Stimulated activated CD8-positive, alpha-beta memory T cell treated with anti-CD3 and anti-CD28 coated beads, Interleukin-4, amount 100 ng/mL, for 48 hours (primary cell): ENCODE data around the gene HSPB2.
"Not testable (repeated sequence)": the region's sequence is repeated elsewhere in the genome, so short reads cannot be mapped to it uniquely, and the experiment has no call there.

Source experiments
- DNase-seq: peaks from one replicate; pipeline ENCODE4 v3.0.0-alpha.2; 2020

The HSPB2 gene

GRCh38 chr11:111912535-111912934 lies at the start of gene HSPB2:
Gene HSPB2 (plus strand): TSS chr11:111912734. CDS start chr11:111912830, 96 bp downstream.
- no peak for DNase-seq

- DNase-seq, result no peak
Observed at GRCh38 chr11:111870113-111870512, 42.4 kb upstream of the HSPB2 start.

- DNase-seq, result no peak
Observed at GRCh38 chr11:111870522-111870885, 42.0 kb upstream of the HSPB2 start.

- DNase-seq, result peak; percentile 94
Observed at GRCh38 chr11:111870886-111871692, 41.4 kb upstream of the HSPB2 start, which contains the start of gene ALG9. Gene ALG9 (minus strand): TSS chr11:111871581. CDS start chr11:111871482, 99 bp downstream.

GRCh38 chr11:111871693-111872161 lies 40.8 kb upstream of the HSPB2 start:
- no peak for DNase-seq

DNA sequence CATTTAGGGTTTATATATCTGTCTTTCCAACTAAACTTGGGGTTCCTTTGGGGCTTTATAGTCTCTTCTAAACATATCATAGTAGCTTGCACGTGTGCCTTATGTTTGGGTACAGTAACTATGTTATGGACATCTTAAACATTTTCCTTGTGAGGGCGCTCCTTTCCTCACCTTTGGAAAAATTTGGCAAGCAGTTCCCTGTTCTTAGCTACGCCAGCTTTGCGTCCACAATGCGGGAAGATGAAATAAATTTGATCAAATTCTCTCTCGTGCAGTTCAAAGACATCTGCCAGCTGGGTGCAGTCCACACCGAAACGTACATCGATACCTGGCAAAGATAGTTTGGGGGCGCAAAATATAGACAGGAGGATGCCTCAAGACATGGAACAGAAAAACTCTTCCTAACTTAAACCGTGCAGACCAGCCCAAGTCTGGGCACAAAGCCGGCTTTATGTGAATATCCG lies 34.1 kb upstream of the HSPB2 start:
- DNase-seq, result no peak

GRCh38 chr11:111878849-111879636 lies 33.5 kb upstream of the HSPB2 start, which contains the start of the genes CFAP68 and FDXACB1:
Gene CFAP68 (plus strand): TSS chr11:111879541. CDS start chr11:111879561, 20 bp downstream.
Gene FDXACB1 (minus strand): TSS chr11:111879165. CDS start chr11:111879132, 33 bp downstream.
- peak; percentile 95 for DNase-seq

DNA sequence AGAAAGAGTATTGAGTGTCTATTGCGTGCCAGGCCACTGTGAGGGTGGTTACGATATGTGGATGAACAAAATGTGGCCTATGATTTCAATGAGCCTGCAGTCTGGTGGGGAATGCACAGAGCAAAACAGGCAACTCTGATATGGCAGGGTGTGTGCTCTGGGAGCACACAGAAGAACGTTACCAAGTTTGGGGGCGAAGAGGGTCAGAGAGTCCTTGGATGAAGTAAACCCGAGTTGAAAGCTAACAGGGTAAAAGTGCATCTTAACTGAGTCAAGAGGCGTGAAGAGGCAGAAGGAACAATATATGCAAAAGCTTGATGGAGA lies 32.9 kb upstream of the HSPB2 start:
- no peak for DNase-seq

- no peak for DNase-seq
Observed at GRCh38 chr11:111882202-111882601, 30.3 kb upstream of the HSPB2 start.

DNA sequence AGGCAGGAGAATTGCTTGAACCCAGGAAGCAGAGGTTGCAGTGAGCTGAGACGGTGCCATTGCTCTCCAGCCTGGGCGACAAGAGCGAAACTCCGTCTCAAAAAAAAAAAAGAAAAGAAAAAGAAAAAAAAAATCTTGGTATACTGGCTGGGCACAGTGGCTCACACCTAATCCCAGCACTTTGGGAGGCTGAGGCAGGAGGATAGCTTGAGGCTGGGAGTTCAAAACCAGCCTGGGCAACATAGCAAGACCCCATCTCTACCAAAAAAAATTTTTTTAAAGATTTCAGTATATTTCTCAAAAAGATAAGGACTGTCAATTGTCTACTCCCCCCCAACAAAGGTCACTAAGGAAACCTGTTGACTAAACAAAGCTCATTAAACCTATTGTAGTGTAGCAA lies 27.5 kb upstream of the HSPB2 start:
- DNase-seq, result not testable (repeated sequence)

DNA sequence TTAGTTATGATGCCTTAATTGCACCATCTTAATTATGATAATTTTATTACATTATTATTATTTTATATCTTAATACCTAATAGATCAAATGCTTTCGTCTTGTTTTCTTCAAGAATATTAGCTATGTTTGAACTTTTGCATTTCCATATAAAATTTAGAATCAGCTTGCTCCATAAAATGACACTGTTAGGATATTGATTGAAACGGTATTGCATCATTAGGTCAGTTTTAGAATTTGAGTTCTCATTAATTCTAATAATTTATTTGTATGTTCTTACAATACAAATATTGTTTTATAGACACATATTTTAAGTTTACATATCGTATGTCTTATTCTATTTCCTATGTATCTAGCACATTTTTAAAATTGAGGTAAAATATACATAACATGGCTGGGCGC lies 26.5 kb upstream of the HSPB2 start:
- DNase-seq, result no peak

- no peak for DNase-seq
Observed at GRCh38 chr11:111886844-111887243, 25.7 kb upstream of the HSPB2 start.

GRCh38 chr11:111905411-111905810 lies 7.1 kb upstream of the HSPB2 start:
- DNase-seq, result no peak

DNA sequence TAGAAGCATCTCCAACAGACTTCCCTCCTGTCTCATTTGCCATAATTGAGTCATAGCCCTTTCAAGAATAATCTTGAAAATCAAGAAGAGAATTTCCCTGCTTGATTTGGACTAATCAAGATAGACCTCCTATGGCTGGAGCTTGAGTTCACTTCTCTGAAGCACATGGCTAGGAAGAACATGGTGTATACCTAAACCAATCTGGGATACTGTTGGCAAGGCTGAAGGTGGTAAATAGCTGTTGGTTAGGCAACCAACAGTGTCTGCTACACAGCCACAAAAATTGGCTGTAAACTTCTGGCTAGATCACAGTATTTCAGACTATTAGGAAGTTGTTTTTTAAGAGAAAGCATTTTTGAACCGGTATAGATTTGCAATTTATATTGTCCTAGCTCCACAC lies 5.9 kb upstream of the HSPB2 start:
- DNase-seq, result no peak

DNA sequence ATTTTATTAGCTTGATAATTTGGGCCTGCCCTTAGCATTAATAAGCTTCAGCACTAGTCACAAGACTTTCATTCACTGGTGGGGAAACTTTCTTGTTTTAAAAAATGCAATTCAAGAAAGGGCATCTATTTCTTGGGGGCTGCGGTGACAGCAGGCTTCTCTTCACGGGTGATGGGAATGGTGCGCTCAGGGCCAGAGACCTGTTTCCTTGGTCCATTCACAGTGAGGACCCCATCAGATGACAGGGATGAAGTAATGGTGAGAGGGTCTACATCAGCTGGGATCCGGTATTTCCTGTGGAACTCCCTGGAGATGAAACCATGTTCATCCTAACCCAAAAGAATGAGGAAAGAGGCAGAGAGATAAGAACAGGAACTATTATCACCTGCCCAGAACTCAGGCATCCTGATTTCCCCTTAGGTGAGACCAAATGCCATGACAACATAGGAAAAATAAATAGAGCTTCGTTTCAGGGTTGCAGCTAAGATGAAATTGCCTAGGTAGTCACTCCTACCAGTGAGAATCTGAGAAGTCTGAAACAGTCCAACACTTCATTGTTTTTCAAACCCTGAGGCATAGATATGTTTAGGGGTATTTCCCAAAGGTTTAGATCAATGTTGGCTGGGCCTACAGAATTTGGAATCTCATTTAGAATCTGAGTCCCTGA lies 3.8 kb upstream of the HSPB2 start:
- DNase-seq, result no peak

DNA sequence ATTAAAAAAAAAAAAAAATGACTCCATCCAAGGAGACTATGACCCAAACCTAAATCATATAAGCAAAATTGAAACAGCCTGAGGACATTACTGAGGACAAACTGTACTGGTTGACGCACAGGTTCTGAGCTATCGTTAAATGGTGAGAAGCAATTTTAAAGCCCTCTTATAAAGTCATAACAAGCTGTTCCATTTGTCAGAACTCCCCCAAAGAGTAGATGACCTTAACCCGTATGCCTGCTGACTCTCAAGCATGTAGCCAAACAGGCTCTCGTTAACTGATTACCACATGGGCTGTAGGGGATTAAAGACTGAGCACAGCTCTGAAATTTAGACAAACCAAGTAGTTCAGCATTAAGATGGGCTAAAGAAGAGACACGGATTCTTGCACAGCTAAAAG lies 3.2 kb upstream of the HSPB2 start:
- no peak for DNase-seq

DNA sequence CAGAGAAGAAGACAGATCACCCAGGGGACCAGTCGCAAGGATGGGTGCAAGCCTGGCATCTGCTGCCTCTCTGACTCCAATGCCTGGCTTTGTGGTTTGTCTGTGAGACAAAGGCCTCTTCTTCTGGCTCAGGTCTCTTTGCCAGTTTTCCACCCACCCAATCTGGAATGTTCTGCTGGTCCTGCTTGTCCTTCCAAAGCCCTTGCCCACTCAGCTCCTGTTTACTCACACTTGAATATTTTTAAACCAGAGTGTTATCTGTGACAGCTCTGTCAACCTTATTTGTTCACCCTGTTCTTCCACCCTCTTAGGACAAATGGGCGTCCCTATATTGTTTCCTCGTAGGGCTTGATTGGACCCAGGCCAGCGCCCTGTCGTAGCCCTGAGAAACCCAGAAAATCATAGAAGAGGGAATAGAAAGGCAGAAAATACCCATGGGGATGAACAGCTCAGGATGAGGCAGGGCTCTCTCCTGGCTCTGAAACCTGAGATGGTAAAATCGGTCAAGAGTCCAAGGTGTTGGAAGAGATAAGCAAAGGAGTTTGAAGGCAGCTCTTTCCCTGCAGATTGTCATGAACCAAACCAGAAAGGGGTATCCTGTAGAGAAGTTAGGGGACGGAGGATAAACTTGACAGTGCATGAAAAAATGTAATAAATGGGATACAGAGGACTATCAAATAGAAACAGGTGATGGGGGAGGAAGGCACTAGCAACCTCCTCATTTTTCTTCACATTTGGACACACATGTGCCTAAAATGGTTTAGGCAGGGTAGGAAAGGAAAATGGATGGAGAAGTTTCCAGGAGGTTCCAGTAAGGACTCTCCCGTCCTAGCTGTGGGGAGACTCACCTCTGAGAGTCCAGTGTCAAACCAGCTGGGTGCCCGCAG lies 1.6 kb upstream of the HSPB2 start:
- no peak for DNase-seq

- DNase-seq, result no peak
Observed at GRCh38 chr11:111911563-111912401, 752 bp upstream of the HSPB2 start, which contains the start of gene CRYAB. Gene CRYAB (minus strand): TSS chr11:111911770. CDS start chr11:111911724, 46 bp downstream.

DNA sequence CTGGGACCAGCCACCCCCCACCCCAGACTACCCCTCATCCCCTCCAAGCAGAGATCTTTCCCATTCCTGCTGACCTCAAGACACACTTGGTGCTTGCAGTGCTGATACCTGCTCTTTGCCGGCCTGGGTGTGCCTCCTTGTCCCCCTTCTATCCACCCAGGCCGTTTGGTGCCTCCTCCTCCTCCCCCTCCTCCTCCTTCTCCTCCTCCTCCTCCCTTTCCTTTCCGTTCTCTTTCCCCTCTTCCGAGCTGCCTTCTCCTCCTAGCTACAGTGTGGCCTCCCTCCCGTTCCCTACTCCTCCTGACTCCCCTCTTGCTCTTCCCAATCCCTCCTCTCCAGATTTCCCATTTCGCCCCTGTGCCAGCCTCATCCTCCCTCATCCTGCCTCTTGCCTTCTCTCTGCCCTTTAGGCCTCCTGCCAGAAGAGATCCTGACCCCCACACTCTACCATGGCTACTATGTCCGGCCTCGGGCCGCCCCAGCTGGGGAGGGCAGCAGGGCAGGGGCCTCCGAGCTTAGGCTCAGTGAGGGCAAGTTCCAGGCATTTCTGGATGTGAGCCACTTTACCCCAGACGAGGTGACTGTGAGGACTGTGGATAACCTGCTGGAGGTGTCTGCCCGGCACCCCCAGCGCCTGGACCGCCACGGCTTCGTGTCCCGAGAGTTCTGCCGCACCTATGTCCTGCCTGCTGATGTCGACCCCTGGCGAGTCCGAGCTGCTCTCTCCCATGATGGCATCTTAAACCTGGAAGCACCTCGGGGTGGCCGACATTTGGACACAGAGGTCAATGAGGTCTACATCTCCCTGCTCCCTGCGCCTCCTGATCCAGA lies 712 bp downstream of the HSPB2 start:
- no peak for DNase-seq

- DNase-seq, result no peak
Observed at GRCh38 chr11:111913997-111914396, 1.5 kb downstream of the HSPB2 start.
